Stimulated activated effector memory CD8-positive, alpha-beta T cell treated with anti-CD3 and anti-CD28 coated beads, Interleukin-12 subunit alpha, Interleukin-12 subunit beta, amount 100 ng/mL, for 72 hours (primary cell): ENCODE results near the gene ZFP62.

Experiments used
- ATAC-seq: fragments of 150-1000 bp; cut with Tn5 transposase; 2 replicates; pipeline ENCODE4 v1.10.0; 2021
- DNase-seq, 2 donors: peaks; one replicate each; pipeline ENCODE4 v3.0.0; 2021 to 2022; ENCODE audit warnings: low spot score in 2 of 2
- H3K27ac Mint-ChIP-seq: one replicate; pipeline ENCODE4 v1.8.0; 2022; ENCODE audit warnings: mild to moderate bottlenecking, mixed read lengths
- H3K36me3 Mint-ChIP-seq: one replicate; pipeline ENCODE4 v1.8.0; 2022; ENCODE audit warnings: mild to moderate bottlenecking, mixed read lengths
- H3K4me1 Mint-ChIP-seq: one replicate; pipeline ENCODE4 v1.8.0; 2022; ENCODE audit warnings: mixed read lengths
- H3K4me3 Mint-ChIP-seq: one replicate; pipeline ENCODE4 v1.8.0; 2022; ENCODE audit warnings: mild to moderate bottlenecking, mixed read lengths
- H3K9me3 Mint-ChIP-seq: one replicate; pipeline ENCODE4 v1.8.0; 2022; ENCODE audit warnings: mixed read lengths

ZFP62 gene

GRCh38 chr5:180850434-180851078 is 10.5 kb downstream of the ZFP62 start:
- ATAC-seq (no peak), DNase-seq (no peak)
- Mint-ChIP-seq H3K9me3 (peaks cover 13% of the 10 kb centered on the region), H3K36me3 (peaks cover 54% of the 10 kb centered on the region), H3K4me3 (no peak overlapping the region), H3K4me1 (peaks cover 9% of the 10 kb centered on the region), H3K27ac (no peak overlapping the region)

- H3K4me1 Mint-ChIP-seq: peaks cover 9% of the 10 kb centered on the region
- H3K9me3 Mint-ChIP-seq: peaks cover 13% of the 10 kb centered on the region
- H3K27ac Mint-ChIP-seq: no peak overlapping the region
- no peak for ATAC-seq
- no peak overlapping the region for H3K4me3 Mint-ChIP-seq
- peaks cover 54% of the 10 kb centered on the region for H3K36me3 Mint-ChIP-seq
- DNase-seq: no peak
Measured at GRCh38 chr5:180849827-180850226, 11.2 kb downstream of the ZFP62 start.

- Mint-ChIP-seq H3K9me3 (peaks cover 13% of the 10 kb centered on the region), H3K4me1 (peaks cover 9% of the 10 kb centered on the region), H3K4me3 (no peak overlapping the region), H3K27ac (no peak overlapping the region), H3K36me3 (peaks cover 54% of the 10 kb centered on the region)
- no peak for ATAC-seq
- DNase-seq: no peak
Measured at GRCh38 chr5:180848878-180849277, 12.2 kb downstream of the ZFP62 start.

- Mint-ChIP-seq H3K4me3 (no peak overlapping the region), H3K36me3 (peaks cover 52% of the 10 kb centered on the region), H3K4me1 (peaks cover 9% of the 10 kb centered on the region), H3K9me3 (peaks cover 13% of the 10 kb centered on the region), H3K27ac (no peak overlapping the region)
- DNase-seq (no peak), ATAC-seq (no peak)
Measured at GRCh38 chr5:180848265-180848664, 12.8 kb downstream of the ZFP62 start.

- no peak overlapping the region for H3K4me3 Mint-ChIP-seq
- DNase-seq (no peak), ATAC-seq (no peak)
- peaks cover 9% of the 10 kb centered on the region for H3K4me1 Mint-ChIP-seq
- peaks cover 41% of the 10 kb centered on the region for H3K36me3 Mint-ChIP-seq
- H3K9me3 Mint-ChIP-seq: peaks cover 13% of the 10 kb centered on the region
- H3K27ac Mint-ChIP-seq: no peak overlapping the region
Measured at GRCh38 chr5:180847026-180847425, 14.1 kb downstream of the ZFP62 start.

- Mint-ChIP-seq H3K4me1 (peaks cover 9% of the 10 kb centered on the region), H3K36me3 (peaks cover 19% of the 10 kb centered on the region), H3K9me3 (peaks cover 6% of the 10 kb centered on the region), H3K4me3 (no peak overlapping the region), H3K27ac (no peak overlapping the region)
- no peak for ATAC-seq
- no peak for DNase-seq
Measured at GRCh38 chr5:180844858-180845257, 16.2 kb downstream of the ZFP62 start.

GRCh38 chr5:180844432-180844831 is 16.6 kb downstream of the ZFP62 start:
- ATAC-seq: no peak
- H3K9me3 Mint-ChIP-seq: peaks cover 6% of the 10 kb centered on the region

GRCh38 chr5:180839935-180840334 is 21.1 kb downstream of the ZFP62 start:
- no peak overlapping the region for H3K4me3 Mint-ChIP-seq
- H3K9me3 Mint-ChIP-seq: peaks cover 2% of the 10 kb centered on the region
- no peaks in the 10 kb centered on the region for H3K4me1 Mint-ChIP-seq
- H3K36me3 Mint-ChIP-seq: peaks cover 21% of the 10 kb centered on the region
- ATAC-seq: no peak
- H3K27ac Mint-ChIP-seq: no peak overlapping the region
- no peak for DNase-seq

More at GRCh38 chr5:180844432-180844831, 16.6 kb downstream of the ZFP62 start:
- Mint-ChIP-seq H3K4me1 (peaks cover 9% of the 10 kb centered on the region), H3K4me3 (no peak overlapping the region), H3K27ac (no peak overlapping the region), H3K36me3 (peaks cover 15% of the 10 kb centered on the region)
- DNase-seq: no peak

- Mint-ChIP-seq H3K9me3 (peaks cover 2% of the 10 kb centered on the region), H3K36me3 (peaks cover 29% of the 10 kb centered on the region), H3K4me1 (peaks cover 5% of the 10 kb centered on the region), H3K27ac (no peak overlapping the region), H3K4me3 (no peak overlapping the region)
- ATAC-seq: no peak
- no peak for DNase-seq
Measured at GRCh38 chr5:180839227-180839626, 21.8 kb downstream of the ZFP62 start.

- Mint-ChIP-seq H3K4me3 (no peak overlapping the region), H3K9me3 (peaks cover 2% of the 10 kb centered on the region), H3K36me3 (peaks cover 30% of the 10 kb centered on the region), H3K4me1 (peaks cover 17% of the 10 kb centered on the region), H3K27ac (no peak overlapping the region)
- DNase-seq: no peak
- no peak for ATAC-seq
Measured at GRCh38 chr5:180837478-180837877, 23.6 kb downstream of the ZFP62 start.

GRCh38 chr5:180832638-180833068 is 28.4 kb downstream of the ZFP62 start:
- ATAC-seq (peak; percentile 63), DNase-seq (peak in 1 of 2 donors; percentile 59)
- peaks cover 43% of the 10 kb centered on the region for H3K36me3 Mint-ChIP-seq
- H3K4me1 Mint-ChIP-seq: peaks cover 46% of the 10 kb centered on the region
- H3K27ac Mint-ChIP-seq: peak overlapping the region; percentile 96
- no peaks in the 10 kb centered on the region for H3K9me3 Mint-ChIP-seq
- H3K4me3 Mint-ChIP-seq: peak overlapping the region; percentile 94

- Mint-ChIP-seq H3K36me3 (peaks cover 41% of the 10 kb centered on the region), H3K27ac (peak overlapping the region; percentile 96), H3K9me3 (no peaks in the 10 kb centered on the region), H3K4me3 (peak overlapping the region; percentile 94), H3K4me1 (peaks cover 50% of the 10 kb centered on the region)
- ATAC-seq: peak; percentile 88
- peak; percentile 67 to 92 for DNase-seq
Measured at GRCh38 chr5:180831139-180832093, 29.7 kb downstream of the ZFP62 start.

- H3K36me3 Mint-ChIP-seq: peaks cover 32% of the 10 kb centered on the region
- H3K27ac Mint-ChIP-seq: peak overlapping the region; percentile 96
- peak overlapping the region; percentile 94 for H3K4me3 Mint-ChIP-seq
- DNase-seq (peak in 1 of 2 donors; percentile 55), ATAC-seq (peak; percentile 70)
- H3K9me3 Mint-ChIP-seq: no peaks in the 10 kb centered on the region
- H3K4me1 Mint-ChIP-seq: peaks cover 59% of the 10 kb centered on the region
Measured at GRCh38 chr5:180830253-180831138, 30.6 kb downstream of the ZFP62 start.

- Mint-ChIP-seq H3K9me3 (no peaks in the 10 kb centered on the region), H3K4me3 (peak overlapping the region; percentile 94), H3K27ac (peak overlapping the region; percentile 96), H3K36me3 (peaks cover 27% of the 10 kb centered on the region), H3K4me1 (peaks cover 65% of the 10 kb centered on the region)
- no peak for ATAC-seq
- no peak for DNase-seq
Measured at GRCh38 chr5:180829726-180830125, 31.4 kb downstream of the ZFP62 start.
